Prostate gland (tissue), 2 donors: ENCODE data around the gene BCL2L2. TPM values are rescaled to one million over a fixed set of nuclear protein-coding genes. Genes with fewer than 3 reads are reported as not detected.
A peak's percentile ranks its signal among the peaks of the same experiment; 100 is the strongest.
"Not testable (repeated sequence)": the region's sequence is repeated elsewhere in the genome, so short reads cannot be mapped to it uniquely, and the experiment has no call there.

Experiments used
- DNase-seq: peaks from one replicate; pipeline ENCODE4 v3.0.0-alpha.2; 2019; ENCODE audit warnings: low spot score
- H3K27ac ChIP-seq, 2 donors: fragments of 200-600 bp; sonication (generic); 2 replicates each; pipeline ENCODE4 v1.5.1; 2017 to 2019
- H3K27me3 ChIP-seq: fragments of 200-600 bp; sonication (generic); replicated peaks from 2 replicates; pipeline ENCODE4 v1.5.1; 2019; ENCODE audit not compliant: insufficient read depth
- H3K36me3 ChIP-seq, 2 donors: fragments of 200-600 bp; sonication (generic); 1 replicate in 1 of 2; 2 replicates in 1 of 2; pipeline versions ENCODE4 v1.5.1 to v1.8.1; 2017 to 2019
- H3K4me1 ChIP-seq: fragments of 200-600 bp; sonication (generic); replicated peaks from 2 replicates; pipeline ENCODE4 v1.5.1; 2019
- H3K4me3 ChIP-seq, 2 donors: fragments of 200-600 bp; sonication (generic); 2 replicates each; pipeline ENCODE4 v1.5.1; 2017 to 2019
- H3K9me3 ChIP-seq: fragments of 200-600 bp; sonication (generic); 2 replicates; pipeline ENCODE4 v1.5.1; 2017
- CTCF ChIP-seq, 4 experiments: fragments of 200-600 bp in 2 of 4; fragments of 450-650 bp in 2 of 4; sonication (generic) in 2 of 4; IDR thresholded peaks; 1 replicate in 3 of 4; 2 replicates in 1 of 4; pipeline ENCODE4 v1.5.1; 2016 to 2019; ENCODE audit warnings: antibody characterized with exemption in 4 of 4, mild to moderate bottlenecking in 2 of 4, moderate library complexity in 2 of 4
- POLR2A ChIP-seq: fragments of 450-650 bp; IDR thresholded peaks from one replicate; pipeline ENCODE4 v1.6.1; 2016; ENCODE audit warnings: antibody characterized with exemption, mild to moderate bottlenecking
- POLR2AphosphoS5 ChIP-seq: sonication (generic); formaldehyde crosslinking; IDR thresholded peaks from one replicate; pipeline ENCODE4 v1.6.1; 2017; ENCODE audit warnings: antibody characterized with exemption
- WGBS: methylation state at CpG from one replicate; pipeline ENCODE4 v1.1.5; 2018; 5-methylcytosine and 5-hydroxymethylcytosine counted together
- intact Hi-C: fragments of 100-400 bp; cut with DNase I; formaldehyde crosslinking; loops from one replicate; pipeline ENCODE4 v1.14.2; 2022
- total RNA-seq, 2 donors: library from RNA; depleted of rRNA; stranded (reverse); fragments of >200 nt; gene quantifications; one replicate each; pipeline ENCODE4 v1.1.0, GENCODE V29; 2016

Gene BCL2L2
- total RNA-seq, 2 donors from 2014 or later = 45.4 to 87.3 TPM

DNA sequence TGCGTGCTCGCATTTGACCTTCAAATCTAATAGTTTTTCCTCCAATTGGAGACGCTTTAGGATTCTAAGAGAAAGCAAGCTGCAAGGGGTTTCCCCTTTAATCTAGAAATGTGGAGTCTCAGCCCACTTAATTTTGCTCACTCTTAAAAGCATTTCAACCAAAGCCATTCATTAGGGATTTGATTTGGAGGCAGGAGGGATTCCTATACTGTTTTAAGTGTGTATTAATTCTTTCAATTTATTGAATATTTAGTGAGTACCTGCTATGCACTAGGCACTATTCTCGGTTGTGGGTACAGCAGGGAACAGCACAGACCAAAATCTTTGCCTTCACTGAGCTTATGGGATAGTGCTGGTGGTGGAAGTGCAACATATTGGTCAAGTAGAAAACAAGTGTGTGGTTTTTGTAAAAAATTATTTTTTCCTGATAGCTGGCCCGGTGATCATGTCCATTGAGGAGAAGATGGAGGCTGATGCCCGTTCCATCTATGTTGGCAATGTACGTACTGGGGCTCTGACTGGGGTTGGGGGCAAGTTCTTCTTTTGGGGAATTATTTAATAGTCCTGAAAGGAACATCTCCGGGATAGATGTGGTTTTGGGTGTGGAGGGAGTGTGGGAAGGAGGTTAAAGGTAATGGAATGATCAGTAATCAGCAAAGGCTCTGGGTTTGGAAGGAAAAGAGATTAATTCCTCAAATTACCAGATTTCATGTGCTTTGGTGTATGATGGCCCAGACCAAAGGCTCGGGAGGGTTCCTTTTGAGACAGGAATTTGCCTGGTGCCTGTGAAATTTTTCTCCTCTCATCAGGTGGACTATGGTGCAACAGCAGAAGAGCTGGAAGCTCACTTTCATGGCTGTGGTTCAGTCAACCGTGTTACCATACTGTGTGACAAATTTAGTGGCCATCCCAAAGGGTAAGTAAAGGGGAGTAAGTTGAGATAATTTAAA, 16.2 kb downstream of the BCL2L2 start:
- no peaks in the 10 kb centered on the region for H3K27me3 ChIP-seq
- intact Hi-C loops = loop anchor here (5.0 to 10.0 kb wide), 2 partner anchors 144 to 242 kb away; partner anchors contain the start of genes AP1G2 and NGDN
- H3K27ac ChIP-seq = peak overlapping the region; percentile 98
- no peaks in the 10 kb centered on the region for H3K9me3 ChIP-seq
- WGBS = 39% methylated on average over 10 of the region's 10 CpGs
- peaks cover 0 to 7% of the 10 kb centered on the region in 2 donors for H3K36me3 ChIP-seq
- H3K4me1 ChIP-seq = no peaks in the 10 kb centered on the region
- H3K4me3 ChIP-seq = peak overlapping the region; percentile 96 to 98
- DNase-seq = no peak
- TF ChIP-seq POLR2AphosphoS5 (no peak), POLR2A (no peak), CTCF (IDR thresholded peaks at IDR 0.05) (no peak)

DNA sequence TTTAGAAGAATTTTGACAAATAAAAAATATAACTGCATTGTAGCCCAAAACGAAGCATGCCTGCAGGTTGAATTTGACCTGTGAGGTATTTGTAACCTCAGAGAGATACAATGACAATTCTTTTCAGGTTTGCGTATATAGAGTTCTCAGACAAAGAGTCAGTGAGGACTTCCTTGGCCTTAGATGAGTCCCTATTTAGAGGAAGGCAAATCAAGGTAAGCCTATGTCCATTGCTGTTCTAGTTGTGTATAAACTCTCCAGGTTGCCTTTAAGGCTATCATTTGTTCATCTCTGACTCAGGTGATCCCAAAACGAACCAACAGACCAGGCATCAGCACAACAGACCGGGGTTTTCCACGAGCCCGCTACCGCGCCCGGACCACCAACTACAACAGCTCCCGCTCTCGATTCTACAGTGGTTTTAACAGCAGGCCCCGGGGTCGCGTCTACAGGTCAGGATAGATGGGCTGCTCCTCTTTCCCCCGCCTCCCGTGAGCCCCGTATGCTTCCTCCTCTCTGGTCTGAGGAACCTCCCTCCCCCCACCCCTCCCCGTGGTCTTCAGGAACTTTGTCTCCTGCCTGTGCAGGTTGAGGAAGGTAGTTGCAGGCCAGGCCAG, 17.3 kb downstream of the BCL2L2 start:
- Histone ChIP-seq H3K36me3 (peaks cover 0 to 7% of the 10 kb centered on the region in 2 donors), H3K4me3 (no peak overlapping the region), H3K27ac (no peak overlapping the region), H3K4me1 (no peaks in the 10 kb centered on the region), H3K9me3 (no peaks in the 10 kb centered on the region), H3K27me3 (no peaks in the 10 kb centered on the region)
- DNase-seq = no peak
- intact Hi-C loops = loop anchor here (5.0 to 10.0 kb wide), 2 partner anchors 143 to 241 kb away; partner anchors contain the start of genes AP1G2 and NGDN
- no peak for TF ChIP-seq CTCF (IDR thresholded peaks at IDR 0.05)
- TF ChIP-seq POLR2AphosphoS5 = no peak
- no peak for TF ChIP-seq POLR2A
- 82% methylated on average over 18 of the region's 18 CpGs for WGBS

DNA sequence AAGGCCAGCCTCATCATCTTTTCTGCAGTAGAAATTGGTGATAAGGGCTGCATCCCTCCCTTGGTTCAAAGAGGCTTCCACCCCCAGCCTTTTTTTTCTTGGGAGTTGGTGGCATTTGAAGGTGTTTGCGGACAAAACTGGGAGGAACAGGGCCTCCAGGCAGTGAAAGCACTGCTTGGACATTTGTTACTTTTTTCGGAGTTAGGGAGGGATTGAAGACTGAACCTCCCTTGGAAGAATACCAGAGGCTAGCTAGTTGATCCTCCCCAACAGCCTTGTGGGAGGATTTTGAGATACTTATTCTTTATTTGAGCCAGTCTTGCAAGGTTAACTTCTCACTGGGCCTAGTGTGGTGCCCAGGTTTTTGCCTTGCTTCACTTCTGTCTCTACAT, 17.8 kb downstream of the BCL2L2 start:
- no peaks in the 10 kb centered on the region for H3K4me1 ChIP-seq
- no peak overlapping the region for H3K4me3 ChIP-seq
- intact Hi-C loops = loop anchor here (5.0 to 10.0 kb wide), 2 partner anchors 143 to 240 kb away; partner anchors contain the start of genes AP1G2 and NGDN
- H3K27me3 ChIP-seq = no peaks in the 10 kb centered on the region
- WGBS = 55% methylated on average over 2 of the region's 2 CpGs
- TF ChIP-seq POLR2AphosphoS5 (no peak), CTCF (IDR thresholded peaks at IDR 0.05) (no peak), POLR2A (no peak)
- H3K36me3 ChIP-seq = peaks cover 0 to 7% of the 10 kb centered on the region in 2 donors
- H3K27ac ChIP-seq = no peak overlapping the region
- DNase-seq = no peak
- no peaks in the 10 kb centered on the region for H3K9me3 ChIP-seq

DNA sequence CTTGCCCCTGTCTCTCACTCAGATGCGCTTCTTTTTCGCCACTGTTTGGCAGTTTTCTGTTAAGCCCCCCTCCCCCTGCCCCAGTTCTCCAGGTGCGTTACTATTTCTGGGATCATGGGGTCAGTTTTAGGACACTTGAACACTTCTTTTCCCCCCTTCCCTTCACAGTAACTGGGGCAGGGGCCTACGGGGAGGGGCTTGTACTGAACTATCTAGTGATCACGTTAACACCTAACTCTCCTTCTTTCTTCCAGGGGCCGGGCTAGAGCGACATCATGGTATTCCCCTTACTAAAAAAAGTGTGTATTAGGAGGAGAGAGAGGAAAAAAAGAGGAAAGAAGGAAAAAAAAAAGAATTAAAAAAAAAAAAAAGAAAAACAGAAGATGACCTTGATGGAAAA, 18.4 kb downstream of the BCL2L2 start:
- 81% methylated on average over 7 of the region's 7 CpGs for WGBS
- no peak overlapping the region for H3K4me3 ChIP-seq
- intact Hi-C loops = loop anchor here (5.0 to 10.0 kb wide), 2 partner anchors 142 to 240 kb away; partner anchors contain the start of genes AP1G2 and NGDN
- no peaks in the 10 kb centered on the region for H3K27me3 ChIP-seq
- peaks cover 0 to 7% of the 10 kb centered on the region in 2 donors for H3K36me3 ChIP-seq
- H3K9me3 ChIP-seq = no peaks in the 10 kb centered on the region
- no peak for TF ChIP-seq CTCF (IDR thresholded peaks at IDR 0.05)
- no peak for TF ChIP-seq POLR2A
- no peak for TF ChIP-seq POLR2AphosphoS5
- H3K4me1 ChIP-seq = no peaks in the 10 kb centered on the region
- no peak for DNase-seq
- H3K27ac ChIP-seq = no peak overlapping the region

- H3K27ac ChIP-seq, H3K36me3 ChIP-seq, H3K9me3 ChIP-seq, H3K27me3 ChIP-seq, H3K4me3 ChIP-seq, H3K4me1 ChIP-seq, DNase-seq: not testable (repeated sequence)
- WGBS = 92% methylated on average over 5 of the region's 5 CpGs
- intact Hi-C loops = loop anchor here (10.0 kb wide), 1 partner anchor 239 kb away; the partner anchor contains the start of gene AP1G2
Observed at GRCh38 chr14:23325746-23326145, 19.1 kb downstream of the BCL2L2 start.
